CD14-positive monocyte (primary cell): Measurements from ENCODE around the gene MYO16. TPM values are rescaled to one million over a fixed set of nuclear protein-coding genes. Genes with fewer than 3 reads are reported as not detected.
"Not testable (repeated sequence)": the region's sequence is repeated elsewhere in the genome, so short reads cannot be mapped to it uniquely, and the experiment has no call there.

Experiments used
- DNase-seq, 3 donors: peaks; one replicate each; pipeline ENCODE4 v3.0.0-alpha.2; 2011 to 2022
- H2AFZ ChIP-seq: 2 replicates; pipeline ENCODE4 v1.6.0; 2012; ENCODE audit warnings: mild to moderate bottlenecking, low read depth, low read length, inconsistent platforms; ENCODE audit not compliant: insufficient read depth, poor library complexity, severe bottlenecking
- H3K27ac ChIP-seq, 2 donors: 1 replicate in 1 of 2; 2 replicates in 1 of 2; pipeline ENCODE4 v1.5.1; 2012 to 2013; ENCODE audit warnings: low read length in 2 of 2, control low read depth in 1 of 2, inconsistent platforms in 1 of 2, low read depth in 1 of 2, mild to moderate bottlenecking in 1 of 2
- H3K27me3 ChIP-seq, 2 donors: one replicate each; pipeline versions ENCODE4 v1.6.0 to v1.6.1; 2011 to 2013; ENCODE audit warnings: low read length in 2 of 2; ENCODE audit not compliant: control insufficient read depth in 2 of 2, insufficient read depth in 2 of 2
- H3K36me3 ChIP-seq, 2 donors: replicated peaks in 1 of 2; 1 replicate in 1 of 2; 2 replicates in 1 of 2; pipeline versions ENCODE4 v1.5.1 to v1.6.1; 2012 to 2013; ENCODE audit warnings: low read length in 2 of 2, control low read depth in 1 of 2, inconsistent platforms in 1 of 2, mild to moderate bottlenecking in 1 of 2; ENCODE audit not compliant: insufficient read depth in 2 of 2, control insufficient read depth in 1 of 2
- H3K4me1 ChIP-seq, 2 donors: 1 replicate in 1 of 2; 2 replicates in 1 of 2; pipeline versions ENCODE4 v1.5.1 to v1.6.1; 2012 to 2013; ENCODE audit warnings: low read length in 2 of 2, control low read depth in 1 of 2, inconsistent platforms in 1 of 2, mild to moderate bottlenecking in 1 of 2, moderate library complexity in 1 of 2; ENCODE audit not compliant: insufficient read depth in 2 of 2, control insufficient read depth in 1 of 2
- H3K4me2 ChIP-seq: replicated peaks from 2 replicates; pipeline ENCODE3; 2012; ENCODE audit warnings: low read length, moderate library complexity, mild to moderate bottlenecking; ENCODE audit not compliant: poor library complexity, severe bottlenecking; ENCODE audit errors: extremely low read depth
- H3K4me3 ChIP-seq, 3 experiments: fragments of 200-600 bp in 1 of 3; sonication (generic) in 1 of 3; replicated peaks in 1 of 3; 1 replicate in 2 of 3; 2 replicates in 1 of 3; pipeline ENCODE4 v1.5.1; 2011 to 2013; ENCODE audit warnings: low read length in 3 of 3, mild to moderate bottlenecking in 3 of 3, control low read depth in 2 of 3, low read depth in 2 of 3, inconsistent platforms in 1 of 3, moderate library complexity in 1 of 3
- H3K79me2 ChIP-seq: 2 replicates; pipeline ENCODE4 v1.6.0; 2012; ENCODE audit warnings: mild to moderate bottlenecking, control low read depth, inconsistent platforms, low read length, moderate library complexity; ENCODE audit not compliant: insufficient read depth
- H3K9ac ChIP-seq: 2 replicates; pipeline ENCODE4 v1.6.0; 2017; ENCODE audit warnings: low read length, mild to moderate bottlenecking; ENCODE audit not compliant: insufficient read depth, poor library complexity, severe bottlenecking
- H3K9me3 ChIP-seq, 2 donors: replicated peaks in 1 of 2; 1 replicate in 1 of 2; 2 replicates in 1 of 2; pipeline versions ENCODE4 v1.5.1 to v1.6.1; 2012 to 2013; ENCODE audit warnings: low read length in 2 of 2, control low read depth in 1 of 2; ENCODE audit not compliant: control insufficient read depth in 1 of 2, insufficient read depth in 1 of 2
- H4K20me1 ChIP-seq: 2 replicates; pipeline ENCODE4 v1.6.0; 2012; ENCODE audit warnings: mild to moderate bottlenecking, low read length, control low read depth, moderate library complexity; ENCODE audit not compliant: insufficient read depth
- H3K27ac Mint-ChIP-seq, 7 donors: one replicate each; pipeline ENCODE4 v1.8.0; 2020; ENCODE audit warnings: mild to moderate bottlenecking in 7 of 7, mixed read lengths in 7 of 7, moderate library complexity in 6 of 7, inconsistent platforms in 2 of 7
- H3K27me3 Mint-ChIP-seq, 3 donors: one replicate each; pipeline ENCODE4 v1.8.0; 2021 to 2022; ENCODE audit warnings: low read depth in 3 of 3, mild to moderate bottlenecking in 3 of 3, mixed read lengths in 3 of 3, moderate library complexity in 3 of 3, inconsistent platforms in 1 of 3
- H3K36me3 Mint-ChIP-seq, 2 donors: one replicate each; pipeline ENCODE4 v1.8.0; 2020; ENCODE audit warnings: mixed read lengths in 2 of 2, inconsistent platforms in 1 of 2, mild to moderate bottlenecking in 1 of 2
- H3K4me1 Mint-ChIP-seq: one replicate; pipeline ENCODE4 v1.8.0; 2020; ENCODE audit warnings: mild to moderate bottlenecking, mixed read lengths
- H3K4me3 Mint-ChIP-seq, 2 donors: one replicate each; pipeline ENCODE4 v1.8.0; 2020; ENCODE audit warnings: mild to moderate bottlenecking in 2 of 2, mixed read lengths in 2 of 2, moderate library complexity in 1 of 2
- H3K9me3 Mint-ChIP-seq, 7 donors: one replicate each; pipeline ENCODE4 v1.8.0; 2020 to 2022; ENCODE audit warnings: mixed read lengths in 7 of 7, mild to moderate bottlenecking in 6 of 7, moderate library complexity in 6 of 7, inconsistent platforms in 2 of 7
- CTCF ChIP-seq: fragments of 200-600 bp; IDR thresholded peaks from one replicate; pipeline ENCODE4 v1.8.0; 2022; ENCODE audit warnings: antibody characterized with exemption, mild to moderate bottlenecking
- WGBS: methylation state at CpG from one replicate; pipeline ENCODE4 v1.1.5; 2013; ENCODE audit warnings: missing lambda C conversion rate; ENCODE audit not compliant: insufficient coverage; 5-methylcytosine and 5-hydroxymethylcytosine counted together
- intact Hi-C, 2 donors: fragments of 100-400 bp; cut with micrococcal nuclease; formaldehyde crosslinking; loops; one replicate each; pipeline versions ENCODE4 v1.15.0 to v1.15.1; 2023
- polyA plus RNA-seq, 3 donors: library from polyadenylated mRNA; depleted of rRNA in 1 of 3; unstranded in 2 of 3; stranded (reverse) in 1 of 3; fragments of 300-500 nt in 2 of 3; fragments of >200 nt in 1 of 3; fragmentation: Illumina TruSeq in 2 of 3; gene quantifications; 1 replicate in 2 of 3; 2 replicates in 1 of 3; pipeline ENCODE4 v1.2.3, GENCODE V29; 2012 to 2021

The MYO16 gene
- polyA plus RNA-seq, 3 donors = not detected

- Histone ChIP-seq H3K4me1 (no peaks in the 10 kb centered on the region), H3K4me2 (no peak overlapping the region)
- H3K4me1 Mint-ChIP-seq = no peaks in the 10 kb centered on the region
Measured at GRCh38 chr13:108781312-108781711, 151.9 kb downstream of the MYO16 start.

GRCh38 chr13:108782480-108782879, 153.1 kb downstream of the MYO16 start:
- H3K27me3 Mint-ChIP-seq, H3K27ac Mint-ChIP-seq, intact Hi-C loops, H2AFZ ChIP-seq, H3K9ac ChIP-seq, H3K4me3 ChIP-seq, H3K27ac ChIP-seq, H3K4me1 Mint-ChIP-seq, H4K20me1 ChIP-seq, H3K79me2 ChIP-seq, H3K4me3 Mint-ChIP-seq, H3K36me3 Mint-ChIP-seq, H3K4me2 ChIP-seq, H3K27me3 ChIP-seq, DNase-seq, H3K36me3 ChIP-seq, H3K4me1 ChIP-seq: not testable (repeated sequence)
- peaks cover 4 to 35% (median 7%) of the 10 kb centered on the region in 7 donors for H3K9me3 Mint-ChIP-seq
- H3K9me3 ChIP-seq = peaks cover 5 to 24% of the 10 kb centered on the region in 2 donors
- WGBS = 53% methylated on average over 2 of the region's 2 CpGs

More at GRCh38 chr13:108781312-108781711, 151.9 kb downstream of the MYO16 start:
- Histone ChIP-seq H3K9ac (no peak overlapping the region), H3K9me3 (peaks cover 5 to 26% of the 10 kb centered on the region in 2 donors), H2AFZ (no peak overlapping the region), H3K79me2 (no peaks in the 10 kb centered on the region), H3K27me3 (no peaks in the 10 kb centered on the region), H3K4me3 (no peak overlapping the region), H3K27ac (no peak overlapping the region), H3K36me3 (no peaks in the 10 kb centered on the region), H4K20me1 (no peaks in the 10 kb centered on the region)
- Mint-ChIP-seq H3K27ac (no peak overlapping the region), H3K4me3 (no peak overlapping the region), H3K9me3 (peaks cover 4 to 35% (median 7%) of the 10 kb centered on the region in 7 donors), H3K36me3 (no peaks in the 10 kb centered on the region), H3K27me3 (peaks cover 0 to 4% (median 0%) of the 10 kb centered on the region in 3 donors)
- 63% methylated on average over 3 of the region's 4 CpGs for WGBS
- no peak for DNase-seq
- intact Hi-C loops = no loop called here
- TF ChIP-seq CTCF = no peak
